Vagina (tissue), 2 donors: ENCODE results near the gene HYAL1.

ENCODE experiments used
- CTCF ChIP-seq, 3 experiments: fragments of 450-650 bp in 2 of 3; fragments of 200-600 bp in 1 of 3; sonication (generic) in 1 of 3; IDR thresholded peaks; one replicate each; pipeline ENCODE4 v1.5.1; 2017 to 2019; ENCODE audit warnings: antibody characterized with exemption in 3 of 3, mild to moderate bottlenecking in 2 of 3, moderate library complexity in 2 of 3
- POLR2A ChIP-seq, 2 donors: fragments of 450-650 bp; IDR thresholded peaks; one replicate each; pipeline ENCODE4 v1.6.1; 2017; ENCODE audit warnings: antibody characterized with exemption in 2 of 2, mild to moderate bottlenecking in 2 of 2, moderate library complexity in 2 of 2

GRCh38 chr3:50334339-50335075 lies 31.1 kb upstream of the HYAL1 start:
- TF ChIP-seq CTCF (IDR thresholded peaks at IDR 0.05) = no peak
- TF ChIP-seq POLR2A (IDR thresholded peaks at IDR 0.05) = no peak
